Fibroblast of skin of right quadriceps (primary cell): ENCODE data around the gene NRCAM.
"Not testable (repeated sequence)": the region's sequence is repeated elsewhere in the genome, so short reads cannot be mapped to it uniquely, and the experiment has no call there.

Source experiments
- DNase-seq: peaks from one replicate; pipeline ENCODE4 v3.0.0-alpha.2; 2013

The NRCAM gene

GRCh38 chr7:108270385-108271015, 185.7 kb downstream of the NRCAM start:
- DNase-seq = no peak

GRCh38 chr7:108268200-108268820, 187.9 kb downstream of the NRCAM start:
- DNase-seq = no peak

DNA sequence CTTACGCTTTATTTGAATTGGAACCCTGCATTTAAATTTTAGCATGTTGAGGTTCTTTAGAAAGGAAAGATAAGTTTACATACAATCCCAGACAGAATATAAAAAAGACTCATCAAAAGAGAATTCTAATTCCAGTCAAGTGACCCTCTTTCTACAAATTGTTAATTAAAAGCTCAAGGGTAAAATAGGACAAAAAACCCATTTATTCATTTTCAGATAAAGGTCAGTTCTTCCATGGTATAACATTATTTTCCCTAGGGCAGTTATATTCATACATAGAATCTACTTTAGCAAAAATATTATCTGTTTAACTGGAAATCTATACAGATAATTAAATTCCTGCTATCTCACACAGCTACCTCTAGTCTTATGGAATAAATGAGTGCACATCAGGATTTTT, 188.6 kb downstream of the NRCAM start:
- no peak for DNase-seq

- DNase-seq = no peak
These were observed 189.7 kb downstream of the NRCAM start for GRCh38 chr7:108266491-108266890.

DNA sequence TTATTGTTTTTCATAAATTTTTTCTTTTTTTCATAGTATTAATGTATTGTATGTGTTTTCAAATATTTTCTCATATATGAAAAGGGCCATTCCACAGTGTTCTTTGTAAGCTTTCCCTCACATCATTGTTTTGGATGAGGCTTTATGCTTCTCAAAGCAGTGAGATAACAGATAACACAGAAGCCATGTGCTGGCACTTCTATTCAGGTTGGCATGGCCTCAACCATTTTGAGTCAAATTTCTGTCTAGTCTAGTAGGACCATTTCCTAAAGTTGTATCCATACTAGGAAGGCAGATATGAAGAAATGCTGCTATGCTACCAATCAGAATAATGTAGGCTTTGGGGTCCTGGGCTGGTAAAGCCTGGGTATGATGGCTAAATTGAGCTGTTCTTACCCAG, 190.2 kb downstream of the NRCAM start:
- no peak for DNase-seq

GRCh38 chr7:108265007-108265406, 191.2 kb downstream of the NRCAM start:
- DNase-seq = no peak

DNA sequence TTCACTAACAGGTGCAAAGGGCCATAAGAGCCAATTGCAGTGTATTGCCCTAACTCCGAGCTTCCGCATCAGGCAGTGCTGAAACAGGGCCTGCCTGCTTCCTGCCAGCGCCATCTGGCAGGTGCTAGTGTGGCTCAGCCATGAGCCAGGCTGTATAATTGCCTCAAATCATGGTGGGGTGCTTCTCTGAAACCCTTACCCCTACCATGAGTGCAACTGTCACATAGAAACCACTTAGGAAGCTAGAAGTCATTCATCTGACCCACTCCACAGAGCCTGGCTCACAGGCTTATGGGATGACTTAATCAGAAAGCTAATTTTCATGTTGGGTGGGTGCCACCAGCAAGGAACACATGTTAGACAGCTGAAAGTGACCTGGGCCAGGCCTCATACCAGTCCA, 192.8 kb downstream of the NRCAM start:
- no peak for DNase-seq

DNA sequence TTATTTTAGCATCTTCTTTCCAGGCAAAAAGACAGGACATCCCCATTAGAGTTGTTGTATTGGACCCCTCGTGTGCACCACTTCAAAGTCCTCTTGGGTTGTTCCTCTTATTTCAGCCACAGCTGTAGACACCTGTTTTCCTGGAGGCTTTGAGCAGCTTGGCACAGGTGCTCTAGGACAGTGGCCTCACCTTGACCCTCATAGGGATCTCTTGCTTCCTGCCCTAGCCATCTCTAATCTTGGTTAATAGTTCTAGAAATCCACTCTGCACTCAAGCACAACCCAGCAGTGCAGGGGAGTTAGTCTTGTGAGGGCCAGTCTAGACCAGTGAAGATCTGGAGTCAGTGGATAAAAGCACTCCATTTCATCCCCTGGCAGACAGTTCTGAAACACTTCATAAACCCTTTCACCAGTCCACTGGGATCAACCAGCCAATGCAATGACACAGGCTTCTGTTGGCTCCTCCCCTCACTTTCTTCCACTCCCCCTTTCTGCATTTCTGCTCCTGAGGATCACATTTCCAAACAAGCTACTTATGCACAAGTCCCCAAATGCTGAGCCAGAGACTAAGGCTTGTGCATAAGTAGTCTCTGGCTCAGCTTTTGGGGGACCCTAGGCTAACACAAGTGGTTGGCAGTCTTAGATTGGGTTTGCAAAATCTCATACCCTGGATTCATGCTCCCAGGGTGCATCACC, 194.5 kb downstream of the NRCAM start:
- DNase-seq = no peak

DNA sequence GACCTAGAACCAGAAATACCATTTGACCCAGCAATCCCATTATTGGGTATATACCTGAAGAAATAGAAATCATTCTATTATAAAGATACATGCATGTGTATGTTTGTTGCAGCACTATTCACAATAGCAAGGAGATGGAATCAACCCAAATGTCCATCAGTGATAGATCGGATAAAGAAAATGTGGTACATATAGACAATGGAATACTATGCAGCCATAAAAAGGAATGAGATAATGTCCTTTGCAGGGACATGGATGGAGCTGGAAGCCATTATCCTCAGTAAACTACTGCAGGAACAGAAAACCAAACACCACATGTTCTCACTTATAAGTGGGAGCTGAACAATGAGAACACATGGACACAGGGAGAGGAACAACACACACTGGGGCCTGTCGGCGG, 196.8 kb downstream of the NRCAM start:
- DNase-seq = not testable (repeated sequence)

DNA sequence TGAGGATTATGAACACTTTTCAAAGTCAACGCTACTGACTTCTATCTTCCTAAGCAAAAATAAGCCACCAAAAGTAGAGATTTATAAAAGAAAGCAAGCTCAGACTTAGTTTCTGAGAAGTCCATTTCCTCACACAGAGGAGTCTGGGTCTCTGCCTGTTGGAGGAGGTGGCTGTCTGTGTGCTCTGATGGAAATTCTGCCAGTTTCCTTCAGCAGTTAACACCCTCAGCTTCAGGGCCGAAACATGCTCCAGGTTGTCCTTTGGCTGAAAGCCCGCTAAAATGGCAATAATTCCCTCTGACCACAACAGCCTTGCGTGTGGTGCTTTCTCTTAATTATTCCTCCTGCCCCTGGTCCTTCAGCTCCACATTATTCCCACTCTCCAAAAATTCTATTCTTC, 198.3 kb downstream of the NRCAM start:
- DNase-seq = no peak

- no peak for DNase-seq
These were observed 202.0 kb downstream of the NRCAM start for GRCh38 chr7:108254259-108254658.

- peak; percentile 21 for DNase-seq
These were observed 202.8 kb downstream of the NRCAM start for GRCh38 chr7:108253275-108254044.

- DNase-seq = no peak
These were observed 204.1 kb downstream of the NRCAM start for GRCh38 chr7:108252177-108252576.

GRCh38 chr7:108251700-108252099, 204.5 kb downstream of the NRCAM start:
- DNase-seq = no peak

- DNase-seq = no peak
These were observed 206.8 kb downstream of the NRCAM start for GRCh38 chr7:108249453-108249852.

DNA sequence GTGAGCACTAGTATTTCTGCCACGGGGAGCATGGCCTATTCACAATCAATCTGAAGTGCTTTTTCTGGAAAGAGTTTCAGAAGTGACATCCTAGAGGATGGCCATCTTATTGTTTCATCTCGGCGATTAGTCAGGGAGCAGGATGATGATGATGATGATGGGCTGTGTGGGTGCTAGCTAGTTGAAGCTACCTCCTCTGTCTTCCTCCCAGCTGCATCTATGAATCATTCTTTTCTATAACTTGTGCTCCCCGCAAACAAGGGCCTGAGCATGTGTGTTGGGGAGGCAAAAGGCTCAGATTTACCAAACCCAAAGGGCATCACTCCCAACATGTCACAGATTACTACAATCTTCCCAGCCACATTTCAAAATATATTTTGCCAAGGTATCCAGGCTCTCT, 207.4 kb downstream of the NRCAM start:
- no peak for DNase-seq

DNA sequence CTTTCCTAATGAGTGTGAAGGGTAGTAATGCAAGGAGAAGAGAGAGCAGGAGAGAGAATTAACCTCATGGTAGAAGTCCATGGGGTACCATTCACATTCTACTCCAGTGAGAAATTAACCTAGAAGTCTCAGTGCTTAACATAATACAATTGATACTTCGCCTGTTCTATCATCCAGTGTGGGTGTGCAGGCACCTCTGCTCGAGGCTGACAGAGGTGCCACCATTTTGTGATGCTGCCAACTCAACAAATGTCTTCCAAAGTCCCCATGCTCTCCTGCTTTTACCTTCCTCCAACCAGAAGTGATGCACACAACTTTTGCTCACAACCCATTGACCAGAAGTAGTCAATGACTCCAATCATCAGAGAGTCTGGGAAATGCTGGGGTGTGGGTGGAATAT, 207.8 kb downstream of the NRCAM start:
- no peak for DNase-seq

- no peak for DNase-seq
These were observed 208.6 kb downstream of the NRCAM start for GRCh38 chr7:108247614-108248013.

DNA sequence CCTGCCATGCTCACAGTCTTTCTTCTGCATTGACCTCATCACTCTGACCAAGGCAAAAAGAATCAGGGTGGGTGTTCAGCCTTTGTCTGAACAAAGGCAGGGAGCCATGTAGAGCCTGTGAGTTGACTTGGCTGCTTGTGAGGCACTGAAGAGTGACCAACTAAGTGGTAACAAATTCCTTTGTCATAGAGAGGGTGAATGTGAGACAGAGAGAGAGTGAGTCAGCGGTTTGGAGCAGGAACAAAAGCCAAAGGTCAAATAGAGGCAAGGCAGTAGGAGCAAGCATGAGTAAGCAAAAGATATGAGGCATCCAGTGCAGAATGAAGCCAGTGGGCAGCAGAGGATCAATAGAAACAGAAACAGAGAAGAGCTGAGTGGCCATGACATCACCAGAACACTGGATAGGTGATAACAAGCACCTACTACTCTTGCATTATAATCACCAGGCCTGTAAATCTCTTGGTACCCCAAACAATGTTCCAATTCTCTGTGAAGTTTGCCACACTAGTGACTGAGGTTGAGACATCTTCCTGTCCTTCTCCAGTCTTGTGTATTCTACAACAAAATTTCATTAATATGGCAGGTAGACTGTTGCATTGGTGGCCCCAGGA, 209.9 kb downstream of the NRCAM start:
- peak; percentile 88 for DNase-seq

GRCh38 chr7:108245523-108246226, 210.6 kb downstream of the NRCAM start:
- no peak for DNase-seq

- DNase-seq = no peak
These were observed 212.1 kb downstream of the NRCAM start for GRCh38 chr7:108244110-108244509.

- no peak for DNase-seq
These were observed 216.6 kb downstream of the NRCAM start for GRCh38 chr7:108239501-108240225.
